Inferior parietal cortex (tissue), 1 donor: Measurements from ENCODE around the gene MAP1B.
"Not testable (repeated sequence)": the region's sequence is repeated elsewhere in the genome, so short reads cannot be mapped to it uniquely, and the experiment has no call there.

Experiments
- DNase-seq: peaks from one replicate; pipeline ENCODE4 v3.0.0-alpha.2; 2016; ENCODE audit errors: extremely low spot score

MAP1B gene

GRCh38 chr5:72161951-72162350, 54.7 kb downstream of the MAP1B start:
- DNase-seq = no peak

- DNase-seq = no peak
Measured at GRCh38 chr5:72163349-72163983, 56.2 kb downstream of the MAP1B start.

- peak; percentile 70 for DNase-seq
Measured at GRCh38 chr5:72166070-72166979, 59.0 kb downstream of the MAP1B start.

- DNase-seq = no peak
Measured at GRCh38 chr5:72167257-72167656, 60.0 kb downstream of the MAP1B start.

- no peak for DNase-seq
Measured at GRCh38 chr5:72167804-72168203, 60.5 kb downstream of the MAP1B start.

- no peak for DNase-seq
Measured at GRCh38 chr5:72170101-72170500, 62.8 kb downstream of the MAP1B start.

- DNase-seq = not testable (repeated sequence)
Measured at GRCh38 chr5:72171181-72171580, 63.9 kb downstream of the MAP1B start.

- no peak for DNase-seq
Measured at GRCh38 chr5:72171667-72172066, 64.4 kb downstream of the MAP1B start.

GRCh38 chr5:72172786-72173185, 65.5 kb downstream of the MAP1B start:
- DNase-seq = no peak

GRCh38 chr5:72177538-72177937, 70.3 kb downstream of the MAP1B start:
- DNase-seq = no peak

GRCh38 chr5:72179028-72179815, 71.9 kb downstream of the MAP1B start:
- no peak for DNase-seq

- DNase-seq = peak; percentile 61
Measured at GRCh38 chr5:72179816-72180440, 72.7 kb downstream of the MAP1B start.

- no peak for DNase-seq
Measured at GRCh38 chr5:72180925-72181324, 73.7 kb downstream of the MAP1B start.

- no peak for DNase-seq
Measured at GRCh38 chr5:72182686-72183085, 75.4 kb downstream of the MAP1B start.

- DNase-seq = no peak
Measured at GRCh38 chr5:72183101-72183520, 75.8 kb downstream of the MAP1B start.

GRCh38 chr5:72184408-72184807, 77.1 kb downstream of the MAP1B start:
- no peak for DNase-seq

- no peak for DNase-seq
Measured at GRCh38 chr5:72185496-72186329, 78.4 kb downstream of the MAP1B start.

GRCh38 chr5:72187388-72188075, 80.3 kb downstream of the MAP1B start:
- no peak for DNase-seq

GRCh38 chr5:72188166-72188565, 80.9 kb downstream of the MAP1B start:
- DNase-seq = no peak

- no peak for DNase-seq
Measured at GRCh38 chr5:72189146-72189545, 81.9 kb downstream of the MAP1B start.
